Natural killer cell (primary cell): ENCODE data around the gene EXTL1. TPM values are rescaled to one million over a fixed set of nuclear protein-coding genes. Genes with fewer than 3 reads are reported as not detected.

Experiments
- ATAC-seq, 3 donors: fragments of 150-1000 bp in 2 of 3; fragments of 200-7000 bp in 1 of 3; cut with Tn5 transposase; 1 replicate in 1 of 3; 2 replicates in 2 of 3; pipeline ENCODE4 v1.10.0; 2021; ENCODE audit warnings: mild to moderate bottlenecking in 2 of 3, moderate library complexity in 2 of 3
- DNase-seq, 2 donors: peaks; one replicate each; pipeline versions ENCODE4 v3.0.0 to v3.0.0-alpha.2; 2013 to 2021; ENCODE audit warnings: mixed read lengths in 1 of 2
- H3K27ac ChIP-seq: one replicate; pipeline ENCODE4 v1.5.1; 2013; ENCODE audit warnings: mild to moderate bottlenecking, low read length
- H3K27me3 ChIP-seq: one replicate; pipeline ENCODE4 v1.6.1; 2013; ENCODE audit warnings: low read length; ENCODE audit not compliant: control insufficient read depth, insufficient read depth
- H3K36me3 ChIP-seq: one replicate; pipeline ENCODE4 v1.6.1; 2013; ENCODE audit warnings: low read length; ENCODE audit not compliant: control insufficient read depth, insufficient read depth
- H3K4me1 ChIP-seq: one replicate; pipeline ENCODE4 v1.6.1; 2013; ENCODE audit warnings: low read length; ENCODE audit not compliant: control insufficient read depth, insufficient read depth
- H3K4me3 ChIP-seq: one replicate; pipeline ENCODE4 v1.5.1; 2013; ENCODE audit warnings: low read length
- H3K9me3 ChIP-seq: one replicate; pipeline ENCODE4 v1.6.1; 2013; ENCODE audit warnings: low read length; ENCODE audit not compliant: control insufficient read depth, insufficient read depth
- H3K27ac Mint-ChIP-seq, 2 donors: one replicate each; pipeline ENCODE4 v1.8.0; 2022; ENCODE audit warnings: mild to moderate bottlenecking in 2 of 2, mixed read lengths in 2 of 2, moderate library complexity in 1 of 2
- H3K27me3 Mint-ChIP-seq, 2 donors: one replicate each; pipeline ENCODE4 v1.8.0; 2022; ENCODE audit warnings: low read depth in 2 of 2, mixed read lengths in 2 of 2
- H3K36me3 Mint-ChIP-seq: one replicate; pipeline ENCODE4 v1.8.0; 2022; ENCODE audit warnings: mixed read lengths
- H3K4me1 Mint-ChIP-seq, 2 donors: one replicate each; pipeline ENCODE4 v1.8.0; 2022; ENCODE audit warnings: mixed read lengths in 2 of 2
- H3K4me3 Mint-ChIP-seq: one replicate; pipeline ENCODE4 v1.8.0; 2022; ENCODE audit warnings: mild to moderate bottlenecking, moderate library complexity, mixed read lengths
- H3K9me3 Mint-ChIP-seq, 2 donors: one replicate each; pipeline ENCODE4 v1.8.0; 2022; ENCODE audit warnings: mixed read lengths in 2 of 2
- CTCF ChIP-seq: fragments of 200-600 bp; IDR thresholded peaks from one replicate; pipeline ENCODE4 v1.8.0; 2022; ENCODE audit warnings: antibody characterized with exemption
- WGBS: methylation state at CpG from one replicate; pipeline ENCODE4 v1.1.7; 2013; ENCODE audit warnings: missing lambda C conversion rate; ENCODE audit not compliant: insufficient coverage; 5-methylcytosine and 5-hydroxymethylcytosine counted together
- intact Hi-C: fragments of 100-400 bp; cut with micrococcal nuclease; formaldehyde crosslinking; loops from one replicate; pipeline ENCODE4 v1.14.2; 2022
- total RNA-seq, 4 donors: library from RNA; stranded (reverse); fragments of 120-200 nt in 1 of 4; gene quantifications; one replicate each; pipeline versions ENCODE4 v1.2.3 to v1.2.4, GENCODE V29; 2013 to 2022

The EXTL1 gene
- total RNA-seq, 3 donors from 2014 or later (not counting 1 experiment from before 2014, with no cell fraction given) = not detected

GRCh38 chr1:25990251-25990650 lies 31.3 kb upstream of the EXTL1 start:
- DNase-seq (no peak), ATAC-seq (no peak)
- peak overlapping the region; percentile 89 to 98 for H3K27ac Mint-ChIP-seq
- Histone ChIP-seq H3K9me3 (no peaks in the 10 kb centered on the region), H3K27me3 (no peaks in the 10 kb centered on the region), H3K4me1 (peaks cover 72% of the 10 kb centered on the region), H3K4me3 (peak overlapping the region; percentile 59), H3K36me3 (peaks cover 20% of the 10 kb centered on the region), H3K27ac (peak overlapping the region; percentile 84)
- H3K4me1 Mint-ChIP-seq = peaks cover 79 to 88% of the 10 kb centered on the region in 2 donors
- H3K27me3 Mint-ChIP-seq = no peaks in the 10 kb centered on the region
- no peak for TF ChIP-seq CTCF
- H3K9me3 Mint-ChIP-seq = no peaks in the 10 kb centered on the region
- WGBS = 16% methylated on average over 4 of the region's 6 CpGs
- H3K4me3 Mint-ChIP-seq = peak overlapping the region; percentile 97
- peaks cover 12% of the 10 kb centered on the region for H3K36me3 Mint-ChIP-seq
- intact Hi-C loops = loop anchor here (1.0 to 10.0 kb wide), 4 partner anchors 8 to 745 kb away; partner anchors contain the start of genes PAFAH2 and RSRP1

- Mint-ChIP-seq H3K9me3 (no peaks in the 10 kb centered on the region), H3K4me3 (peak overlapping the region; percentile 97), H3K27me3 (no peaks in the 10 kb centered on the region), H3K27ac (peak overlapping the region; percentile 89 to 98), H3K36me3 (peaks cover 6% of the 10 kb centered on the region), H3K4me1 (peaks cover 73 to 82% of the 10 kb centered on the region in 2 donors)
- Histone ChIP-seq H3K36me3 (peaks cover 14% of the 10 kb centered on the region), H3K4me3 (peak overlapping the region; percentile 59), H3K4me1 (peaks cover 72% of the 10 kb centered on the region), H3K27me3 (no peaks in the 10 kb centered on the region), H3K27ac (peak overlapping the region; percentile 84), H3K9me3 (no peaks in the 10 kb centered on the region)
- WGBS = 19% methylated on average over 13 of the region's 15 CpGs
- ATAC-seq (peak; percentile 87 to 96 (median 88)), DNase-seq (peak; percentile 74 to 75)
- no peak for TF ChIP-seq CTCF
- intact Hi-C loops = loop anchor here (1.0 to 10.0 kb wide), 4 partner anchors 7 to 746 kb away; partner anchors contain the start of genes PAFAH2 and RSRP1
Observed at GRCh38 chr1:25990702-25991395, 30.7 kb upstream of the EXTL1 start.

- no peaks in the 10 kb centered on the region for H3K27me3 Mint-ChIP-seq
- no peak for TF ChIP-seq CTCF
- H3K9me3 Mint-ChIP-seq = no peaks in the 10 kb centered on the region
- peaks cover 74% of the 10 kb centered on the region for H3K4me1 ChIP-seq
- DNase-seq = no peak
- no peaks in the 10 kb centered on the region for H3K36me3 Mint-ChIP-seq
- peak overlapping the region; percentile 84 for H3K27ac ChIP-seq
- H3K27me3 ChIP-seq = no peaks in the 10 kb centered on the region
- intact Hi-C loops = loop anchor here (5.0 to 10.0 kb wide), 3 partner anchors 35 to 747 kb away; partner anchors contain the start of gene RSRP1
- peaks cover 72 to 80% of the 10 kb centered on the region in 2 donors for H3K4me1 Mint-ChIP-seq
- no peak for ATAC-seq
- peak overlapping the region; percentile 77 for H3K4me3 Mint-ChIP-seq
- 86% methylated on average over 4 of the region's 5 CpGs for WGBS
- H3K4me3 ChIP-seq = no peak overlapping the region
- no peaks in the 10 kb centered on the region for H3K9me3 ChIP-seq
- peak overlapping the region; percentile 89 to 98 for H3K27ac Mint-ChIP-seq
- H3K36me3 ChIP-seq = peaks cover 8% of the 10 kb centered on the region
Observed at GRCh38 chr1:25991937-25992688, 29.5 kb upstream of the EXTL1 start.
